GM06990 (cell line): ENCODE data around the gene NUP98.

ENCODE experiments used
- DNase-seq: peaks from one replicate; pipeline ENCODE4 v3.0.0-alpha.2; 2011; ENCODE audit not compliant: insufficient read length; ENCODE audit errors: extremely low read depth
- H3K27me3 ChIP-seq: replicated peaks from 2 replicates; pipeline ENCODE4 v1.6.0; 2011; ENCODE audit warnings: low read length; ENCODE audit not compliant: control insufficient read depth, insufficient read depth
- H3K36me3 ChIP-seq: 2 replicates; pipeline ENCODE4 v1.5.1; 2011; ENCODE audit warnings: low read length; ENCODE audit not compliant: control insufficient read depth, insufficient read depth
- H3K4me3 ChIP-seq: replicated peaks from 2 replicates; pipeline ENCODE4 v1.5.1; 2011; ENCODE audit warnings: low read depth, mild to moderate bottlenecking, control low read depth, low read length
- TF ChIP-seq, protein P1 (sequence below): IDR thresholded peaks from 2 replicates; pipeline ENCODE4 v1.5.1; 2011; ENCODE audit warnings: low read length, control low read depth, mild to moderate bottlenecking, inconsistent platforms; ENCODE audit not compliant: insufficient read depth, poor library complexity, severe bottlenecking

Gene NUP98

DNA sequence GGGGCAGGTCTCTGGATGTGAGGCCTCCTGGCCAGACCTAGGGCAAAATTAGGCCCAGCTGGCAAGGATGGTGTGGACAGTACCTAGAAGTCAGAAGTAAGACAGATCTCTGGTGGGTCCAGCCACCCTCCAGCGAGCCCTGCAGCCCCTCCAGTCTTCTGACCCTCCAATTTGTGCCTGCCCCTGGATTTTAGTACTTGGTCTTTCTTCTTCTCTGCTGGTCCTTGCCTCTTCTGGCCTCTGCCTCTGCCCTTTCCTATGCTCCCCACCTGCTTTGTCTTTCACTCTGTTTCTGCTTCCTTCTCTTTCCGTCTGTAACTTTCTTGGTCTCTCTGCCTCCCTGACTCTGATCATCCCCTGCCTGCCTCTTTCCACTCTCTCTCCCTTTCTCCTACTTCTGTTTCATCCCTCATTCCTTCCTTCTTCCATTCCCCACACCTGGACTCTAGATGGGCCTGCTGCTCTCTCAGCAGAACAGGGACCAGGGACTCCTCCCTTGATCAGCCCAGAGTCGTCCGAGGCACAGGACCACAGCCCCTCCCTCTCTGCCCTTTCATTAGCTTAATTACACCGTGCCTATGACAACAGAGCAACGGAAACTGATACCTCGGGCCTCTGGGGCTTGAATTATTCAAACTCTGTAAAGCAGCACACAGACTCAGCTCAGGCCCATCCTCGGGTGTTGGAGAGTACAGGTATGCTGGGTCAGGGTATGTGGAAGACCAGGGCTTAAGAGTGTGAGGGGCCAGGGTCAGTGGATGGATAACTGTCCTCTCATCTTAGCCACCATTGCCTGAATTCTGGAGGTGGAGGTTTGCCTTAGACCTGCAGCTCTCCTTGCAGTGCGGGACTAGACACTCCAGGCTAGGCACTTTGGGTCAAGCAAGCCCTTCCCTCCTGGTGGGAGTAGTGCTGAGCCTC is 125.8 kb downstream of the NUP98 start, which contains the start of gene CHRNA10:
Gene CHRNA10, minus strand, starts transcription at position 51 of the 921 bp plus-strand sequence. CDS start 72 bp downstream, outside the sequence.
- H3K36me3 ChIP-seq, result peaks cover 34% of the 10 kb centered on the region
- TF ChIP-seq, protein P1, sequence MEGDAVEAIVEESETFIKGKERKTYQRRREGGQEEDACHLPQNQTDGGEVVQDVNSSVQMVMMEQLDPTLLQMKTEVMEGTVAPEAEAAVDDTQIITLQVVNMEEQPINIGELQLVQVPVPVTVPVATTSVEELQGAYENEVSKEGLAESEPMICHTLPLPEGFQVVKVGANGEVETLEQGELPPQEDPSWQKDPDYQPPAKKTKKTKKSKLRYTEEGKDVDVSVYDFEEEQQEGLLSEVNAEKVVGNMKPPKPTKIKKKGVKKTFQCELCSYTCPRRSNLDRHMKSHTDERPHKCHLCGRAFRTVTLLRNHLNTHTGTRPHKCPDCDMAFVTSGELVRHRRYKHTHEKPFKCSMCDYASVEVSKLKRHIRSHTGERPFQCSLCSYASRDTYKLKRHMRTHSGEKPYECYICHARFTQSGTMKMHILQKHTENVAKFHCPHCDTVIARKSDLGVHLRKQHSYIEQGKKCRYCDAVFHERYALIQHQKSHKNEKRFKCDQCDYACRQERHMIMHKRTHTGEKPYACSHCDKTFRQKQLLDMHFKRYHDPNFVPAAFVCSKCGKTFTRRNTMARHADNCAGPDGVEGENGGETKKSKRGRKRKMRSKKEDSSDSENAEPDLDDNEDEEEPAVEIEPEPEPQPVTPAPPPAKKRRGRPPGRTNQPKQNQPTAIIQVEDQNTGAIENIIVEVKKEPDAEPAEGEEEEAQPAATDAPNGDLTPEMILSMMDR, result no peak
- H3K4me3 ChIP-seq, result no peak within 1 kb of the TSS
- H3K27me3 ChIP-seq, result no peaks in the 10 kb centered on the region
- no peak for DNase-seq

DNA sequence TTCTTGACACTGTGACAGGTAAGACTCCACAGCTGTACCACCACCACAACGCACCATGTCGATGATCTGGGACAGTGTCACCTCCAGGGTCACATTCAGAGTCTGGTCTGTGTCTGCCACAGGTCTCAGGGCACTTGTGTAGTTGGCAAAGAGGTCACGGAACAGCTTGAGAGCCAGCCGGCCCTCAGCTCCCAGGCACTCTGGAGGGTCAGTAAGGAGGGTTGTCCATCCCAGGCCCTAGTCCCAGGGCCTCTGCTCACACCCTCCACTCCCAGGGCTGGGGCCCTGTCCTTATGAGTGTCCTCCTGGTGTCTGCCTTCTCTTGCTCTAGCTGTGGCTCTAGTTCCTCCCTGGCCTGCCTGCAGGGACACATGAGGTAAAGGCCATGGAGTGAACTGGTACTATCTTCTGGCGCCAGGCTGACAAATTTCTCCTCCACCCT is 127.6 kb downstream of the NUP98 start:
- no peaks in the 10 kb centered on the region for H3K27me3 ChIP-seq
- no peak for DNase-seq
- H3K4me3 ChIP-seq, result no peak overlapping the region
- peaks cover 30% of the 10 kb centered on the region for H3K36me3 ChIP-seq
- TF ChIP-seq, protein P1, result no peak

DNA sequence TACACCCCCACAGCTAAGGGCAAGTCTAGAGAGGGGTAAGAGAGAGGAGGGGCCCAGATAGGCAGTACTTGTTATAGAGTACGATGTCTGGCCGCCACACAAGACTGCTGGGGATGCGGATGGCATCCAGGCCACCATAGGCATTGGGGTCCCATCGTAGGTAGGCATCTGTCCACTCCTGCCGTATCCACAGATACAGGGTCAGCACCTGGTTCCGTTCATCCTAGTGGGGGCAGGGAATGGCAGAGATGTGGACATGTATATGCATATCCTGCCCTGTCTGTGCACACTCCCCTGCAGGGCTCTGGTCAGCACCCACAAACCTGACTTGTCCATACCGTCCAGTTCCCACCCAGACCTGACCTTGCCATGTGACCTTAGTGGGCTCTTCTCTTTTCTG is 128.2 kb downstream of the NUP98 start:
- H3K36me3 ChIP-seq, result peaks cover 30% of the 10 kb centered on the region
- no peak for DNase-seq
- no peak overlapping the region for H3K4me3 ChIP-seq
- no peaks in the 10 kb centered on the region for H3K27me3 ChIP-seq
- TF ChIP-seq, protein P1, result no peak

DNA sequence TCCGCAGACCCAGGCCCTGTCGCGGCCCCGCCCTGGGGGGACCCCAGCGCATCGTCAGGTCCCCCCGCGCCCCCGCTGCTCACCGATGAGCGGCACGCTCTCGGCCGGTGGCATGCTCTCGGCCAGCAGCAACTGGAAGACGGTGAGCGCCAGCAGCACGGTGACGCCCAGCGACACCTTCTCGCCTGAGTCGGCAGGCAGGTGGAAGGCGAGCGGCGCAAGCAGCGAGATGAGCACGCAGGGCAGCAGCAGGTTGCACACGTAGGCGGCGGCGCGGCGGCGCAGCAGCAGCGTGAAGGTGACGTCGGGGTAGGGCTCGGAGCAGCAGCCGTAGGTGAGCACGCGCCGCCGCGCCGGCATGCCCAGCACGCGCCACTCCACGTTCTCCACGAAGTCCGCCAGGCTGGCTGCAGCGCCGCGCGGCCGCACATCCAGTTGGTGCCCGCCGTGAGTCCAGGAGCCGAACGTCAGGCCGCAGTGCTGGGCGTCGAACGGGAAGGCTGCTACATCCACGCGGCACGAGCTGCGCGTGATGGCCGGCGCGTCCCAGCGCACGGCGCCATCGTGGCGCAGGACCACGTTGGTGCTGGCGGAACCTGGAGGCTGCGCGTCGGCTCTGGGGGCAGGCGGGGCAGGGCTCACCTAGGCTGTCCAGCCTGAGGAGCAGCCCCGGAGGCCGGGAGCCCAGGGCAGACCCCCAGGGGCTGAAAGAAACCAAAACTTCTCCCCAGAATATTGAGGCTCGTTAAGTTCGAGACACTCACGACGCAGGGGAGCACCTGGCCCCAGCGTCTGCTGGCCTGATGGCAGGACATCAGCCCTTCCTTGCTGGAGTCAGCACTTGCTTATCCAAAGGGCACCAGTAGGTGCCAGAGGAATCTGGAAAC is 130.0 kb downstream of the NUP98 start:
- Histone ChIP-seq H3K36me3 (peaks cover 30% of the 10 kb centered on the region), H3K27me3 (no peaks in the 10 kb centered on the region), H3K4me3 (no peak overlapping the region)
- TF ChIP-seq, protein P1, result no peak
- no peak for DNase-seq

DNA sequence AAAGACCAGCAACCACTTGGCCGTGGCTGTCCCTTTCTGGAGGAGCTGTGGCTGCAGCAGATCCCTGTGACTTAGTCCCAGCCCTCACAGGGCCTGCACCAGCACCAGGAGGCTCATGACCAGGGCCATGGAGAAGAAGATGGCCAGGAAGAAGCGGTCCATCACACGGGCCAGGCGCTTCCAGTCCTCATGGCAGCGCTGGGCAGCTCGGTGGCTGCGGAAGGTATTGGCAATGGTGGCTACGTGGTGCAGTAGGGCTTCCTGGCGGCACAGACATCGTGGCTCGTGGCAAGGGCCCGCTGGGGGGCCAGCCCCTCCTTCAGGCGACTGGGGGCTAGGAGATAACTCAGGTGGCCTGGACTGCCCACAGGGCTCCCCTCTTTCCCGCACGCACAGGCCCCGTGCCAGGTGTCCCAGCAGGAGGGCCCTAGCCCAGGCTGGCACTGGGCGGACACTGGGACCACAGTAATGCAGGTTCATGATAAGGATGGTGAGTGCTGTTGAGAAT is 131.3 kb downstream of the NUP98 start:
- no peaks in the 10 kb centered on the region for H3K27me3 ChIP-seq
- DNase-seq, result no peak
- H3K4me3 ChIP-seq, result no peak overlapping the region
- TF ChIP-seq, protein P1, result no peak
- H3K36me3 ChIP-seq, result peaks cover 25% of the 10 kb centered on the region
